OCI-LY7 (cell line): Measurements from ENCODE around the gene MINDY4. TPM values are rescaled to one million over a fixed set of nuclear protein-coding genes. Genes with fewer than 3 reads are reported as not detected.

Experiments used
- BruUV-seq: library from RNA; stranded (reverse); fragments of 400-500 nt; replicated peaks from 2 replicates; lab custom pipeline; 2021; lab: Mats Ljungman, UMichigan
- CTCF ChIA-PET: fragments of 300-600 bp; sonication (Branson Sonifier 250); formaldehyde crosslinking; loops from one replicate; lab custom pipeline; 2022; ENCODE audit warnings: antibody characterized with exemption; ENCODE audit not compliant: unreplicated experiment; lab: Charles Lee
- POLR2A ChIA-PET: fragments of 300-600 bp; sonication (Branson Sonifier 250); formaldehyde crosslinking; loops from one replicate; lab custom pipeline; 2022; ENCODE audit warnings: antibody characterized with exemption; lab: Charles Lee
- DNase-seq: peaks from one replicate; pipeline ENCODE4 v3.0.0-alpha.2; 2015; ENCODE audit warnings: low spot score
- H2AFZ ChIP-seq: fragments of 200-600 bp; sonication (generic), shearing (Covaris generic); 2 replicates; pipeline ENCODE4 v1.6.1; 2014; ENCODE audit warnings: mild to moderate bottlenecking, antibody characterized with exemption, low read length, moderate library complexity
- H3K27ac ChIP-seq: fragments of 200-600 bp; sonication (generic); 2 replicates; pipeline ENCODE4 v1.5.1; 2014; ENCODE audit warnings: mixed run types, low read depth, mild to moderate bottlenecking, moderate library complexity, low read length, inconsistent platforms; ENCODE audit not compliant: poor library complexity, severe bottlenecking
- H3K36me3 ChIP-seq: fragments of 200-600 bp; sonication (generic); 2 replicates; pipeline ENCODE4 v1.6.1; 2014; ENCODE audit warnings: mild to moderate bottlenecking, antibody characterized with exemption, low read length, moderate library complexity, mixed read lengths; ENCODE audit not compliant: insufficient read depth
- H3K4me1 ChIP-seq: fragments of 200-600 bp; sonication (generic); 2 replicates; pipeline ENCODE4 v1.5.1; 2014; ENCODE audit warnings: mild to moderate bottlenecking, low read length; ENCODE audit not compliant: insufficient read depth, poor library complexity, severe bottlenecking
- H3K4me2 ChIP-seq: fragments of 200-600 bp; sonication (generic); 2 replicates; pipeline ENCODE4 v1.6.1; 2014; ENCODE audit warnings: mild to moderate bottlenecking, low read length
- H3K4me3 ChIP-seq: fragments of 200-600 bp; sonication (generic); 2 replicates; pipeline ENCODE4 v1.5.1; 2014; ENCODE audit warnings: mild to moderate bottlenecking, low read depth, low read length; ENCODE audit not compliant: poor library complexity, severe bottlenecking
- H3K79me2 ChIP-seq: fragments of 200-600 bp; sonication (generic); 2 replicates; pipeline ENCODE4 v1.6.1; 2016; ENCODE audit warnings: low read depth, mild to moderate bottlenecking, low read length, moderate library complexity, mixed read lengths; ENCODE audit not compliant: insufficient read depth
- H3K9me2 ChIP-seq: fragments of 200-600 bp; sonication (generic); 2 replicates; pipeline ENCODE4 v1.6.1; 2016; ENCODE audit warnings: mild to moderate bottlenecking, low read length, mixed read lengths; ENCODE audit not compliant: insufficient read depth
- H3K9me3 ChIP-seq: fragments of 200-600 bp; sonication (generic); 2 replicates; pipeline ENCODE4 v1.6.1; 2014; ENCODE audit warnings: mild to moderate bottlenecking, mixed run types, low read length, mixed read lengths
- H4K20me1 ChIP-seq: fragments of 200-600 bp; sonication (generic); 2 replicates; pipeline ENCODE4 v1.6.1; 2014; ENCODE audit warnings: mild to moderate bottlenecking, antibody characterized with exemption, low read length, moderate library complexity, mixed read lengths; ENCODE audit not compliant: insufficient read depth
- CTCF ChIP-seq: fragments of 200-600 bp; sonication (generic); conservative IDR thresholded peaks from 2 replicates; pipeline ENCODE4 v1.5.1; 2014; ENCODE audit warnings: mild to moderate bottlenecking, antibody characterized with exemption, low read length, moderate library complexity, mixed read lengths
- EZH2phosphoT487 ChIP-seq: fragments of 200-600 bp; sonication (generic); IDR thresholded peaks from 2 replicates; pipeline ENCODE4 v1.6.1; 2018; ENCODE audit warnings: low read depth, borderline replicate concordance, mild to moderate bottlenecking, mixed run types, antibody characterized with exemption, low read length, moderate library complexity, mixed read lengths
- intact Hi-C: fragments of 100-400 bp; cut with micrococcal nuclease; formaldehyde crosslinking; loops from one replicate; pipeline ENCODE4 v1.10.0; 2022; ENCODE audit not compliant: unreplicated experiment
- total RNA-seq, 2 experiments: library from RNA; depleted of rRNA in 1 of 2; stranded (reverse); fragments of >200 nt in 1 of 2; shearing (Covaris generic) in 1 of 2; gene quantifications; 2 replicates each; pipeline ENCODE4 v1.2.3, GENCODE V29; 2014 to 2022

The MINDY4 gene
- total RNA-seq, 2 experiments from 2014 or later: 0.86 TPM; not detected in 1

GRCh38 chr7:30914596-30914995 lies 143.4 kb downstream of the MINDY4 start:
- H3K36me3 ChIP-seq: no peaks in the 10 kb centered on the region
- DNase-seq: no peak
- H3K79me2 ChIP-seq: no peaks in the 10 kb centered on the region
- no peaks in the 10 kb centered on the region for H3K9me3 ChIP-seq
- no peaks in the 10 kb centered on the region for H4K20me1 ChIP-seq
- H3K4me1 ChIP-seq: no peaks in the 10 kb centered on the region
- no TSS peak for BruUV-seq
- no peak overlapping the region for H3K4me2 ChIP-seq
- H3K4me3 ChIP-seq: no peak overlapping the region
- ChIA-PET CTCF (no interaction called here), POLR2A (no interaction called here)
- intact Hi-C loops: no loop called here
- H3K9me2 ChIP-seq: no peaks in the 10 kb centered on the region
- H3K27ac ChIP-seq: no peak overlapping the region
- H2AFZ ChIP-seq: no peak overlapping the region
- TF ChIP-seq EZH2phosphoT487: no peak
- TF ChIP-seq CTCF: no peak

GRCh38 chr7:30915005-30915601 lies 143.9 kb downstream of the MINDY4 start:
- TF ChIP-seq EZH2phosphoT487 (no peak), CTCF (no peak)
- H3K9me3 ChIP-seq: no peaks in the 10 kb centered on the region
- no peak overlapping the region for H3K4me3 ChIP-seq
- H4K20me1 ChIP-seq: no peaks in the 10 kb centered on the region
- H2AFZ ChIP-seq: no peak overlapping the region
- DNase-seq: no peak
- no peaks in the 10 kb centered on the region for H3K36me3 ChIP-seq
- H3K4me1 ChIP-seq: no peaks in the 10 kb centered on the region
- CTCF ChIA-PET: no interaction called here
- H3K4me2 ChIP-seq: no peak overlapping the region
- H3K79me2 ChIP-seq: no peaks in the 10 kb centered on the region
- H3K9me2 ChIP-seq: no peaks in the 10 kb centered on the region
- POLR2A ChIA-PET: no interaction called here
- BruUV-seq: no TSS peak
- H3K27ac ChIP-seq: no peak overlapping the region
- intact Hi-C loops: no loop called here

GRCh38 chr7:30915751-30916150 lies 144.5 kb downstream of the MINDY4 start:
- Histone ChIP-seq H3K4me2 (no peak overlapping the region), H3K4me3 (no peak overlapping the region), H3K79me2 (no peaks in the 10 kb centered on the region), H3K27ac (no peak overlapping the region), H2AFZ (no peak overlapping the region), H3K36me3 (no peaks in the 10 kb centered on the region), H3K4me1 (no peaks in the 10 kb centered on the region), H3K9me2 (no peaks in the 10 kb centered on the region), H3K9me3 (no peaks in the 10 kb centered on the region), H4K20me1 (no peaks in the 10 kb centered on the region)
- CTCF ChIA-PET: no interaction called here
- intact Hi-C loops: no loop called here
- POLR2A ChIA-PET: no interaction called here
- DNase-seq: no peak
- TF ChIP-seq CTCF: no peak
- TF ChIP-seq EZH2phosphoT487: no peak
- no TSS peak for BruUV-seq
